ENCODE measurements around the gene PFKFB4.
"Not testable (repeated sequence)": the region's sequence is repeated elsewhere in the genome, so short reads cannot be mapped to it uniquely, and the experiment has no call there.

PFKFB4 gene

DNA sequence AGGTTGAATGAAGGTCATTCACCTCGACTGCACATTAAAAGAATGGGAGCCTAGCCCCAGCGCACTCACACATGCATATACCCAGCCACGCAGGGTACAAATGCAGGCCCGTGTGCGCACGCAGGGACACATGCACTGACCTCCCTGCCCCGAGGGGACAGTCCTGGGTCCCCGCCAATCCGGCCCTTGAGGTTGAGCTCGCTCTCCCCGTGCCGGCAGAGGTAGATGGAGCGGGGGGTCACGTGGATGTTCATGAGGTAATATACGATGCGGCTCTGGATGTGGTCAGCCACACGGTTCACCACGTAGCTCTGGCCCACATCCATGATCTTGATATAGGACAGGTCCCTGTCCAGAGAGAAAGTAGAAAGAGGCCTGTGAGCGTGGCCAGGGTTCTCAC, 20.5 kb downstream of the PFKFB4 start:
- TF ChIP-seq EZH2 (IDR thresholded peaks at IDR 0.05; ENCODE audit: borderline replicate concordance, low read length) = no peak
- no peaks in the 10 kb centered on the region for H3K79me2 ChIP-seq (ENCODE audit: insufficient read depth, low read length)
- no peaks in the 10 kb centered on the region for H4K20me1 ChIP-seq (ENCODE audit: insufficient read depth, low read length)
- no peaks in the 10 kb centered on the region for H3K9me2 ChIP-seq (ENCODE audit: low read depth, low read length)
- H3K9me3 ChIP-seq (ENCODE audit: low read length) = no peaks in the 10 kb centered on the region
- no peak overlapping the region for H3K27ac ChIP-seq (ENCODE audit: low read depth, low read length, poor library complexity, severe bottlenecking)
- no peak overlapping the region for H3K4me2 ChIP-seq (ENCODE audit: low read length)
- H3K4me1 ChIP-seq (ENCODE audit: insufficient read depth, low read length, severe bottlenecking) = no peaks in the 10 kb centered on the region
- no peak overlapping the region for H3K9ac ChIP-seq (ENCODE audit: low read length)
- H2AFZ ChIP-seq (ENCODE audit: low read length) = no peak overlapping the region
- no peaks in the 10 kb centered on the region for H3K27me3 ChIP-seq (ENCODE audit: insufficient read depth, low read length)
- no peak overlapping the region for H3K4me3 ChIP-seq (ENCODE audit: low read depth, low read length, poor library complexity, severe bottlenecking)
- peaks cover 68% of the 10 kb centered on the region for H3K36me3 ChIP-seq (ENCODE audit: insufficient read depth, low read length)
- H3F3A ChIP-seq (ENCODE audit: insufficient read depth, low read length) = peaks cover 3% of the 10 kb centered on the region; the same call in 1 of the 2 replicates

GRCh38 chr3:48535578-48535977, 21.0 kb downstream of the PFKFB4 start:
- no peaks in the 10 kb centered on the region for H3K9me3 ChIP-seq (ENCODE audit: low read length)
- H3K27me3 ChIP-seq (ENCODE audit: insufficient read depth, low read length) = no peaks in the 10 kb centered on the region
- no peak overlapping the region for H3K9ac ChIP-seq (ENCODE audit: low read length)
- H4K20me1 ChIP-seq (ENCODE audit: insufficient read depth, low read length) = no peaks in the 10 kb centered on the region
- H3K4me1 ChIP-seq (ENCODE audit: insufficient read depth, low read length, severe bottlenecking) = no peaks in the 10 kb centered on the region
- H3F3A ChIP-seq (ENCODE audit: insufficient read depth, low read length) = peaks cover 3% of the 10 kb centered on the region; the same call in 1 of the 2 replicates
- no peaks in the 10 kb centered on the region for H3K79me2 ChIP-seq (ENCODE audit: insufficient read depth, low read length)
- no peak overlapping the region for H3K4me2 ChIP-seq (ENCODE audit: low read length)
- TF ChIP-seq EZH2 (IDR thresholded peaks at IDR 0.05; ENCODE audit: borderline replicate concordance, low read length) = no peak
- H3K4me3 ChIP-seq (ENCODE audit: low read depth, low read length, poor library complexity, severe bottlenecking) = no peak overlapping the region
- no peak overlapping the region for H2AFZ ChIP-seq (ENCODE audit: low read length)
- no peak overlapping the region for H3K27ac ChIP-seq (ENCODE audit: low read depth, low read length, poor library complexity, severe bottlenecking)
- peaks cover 70% of the 10 kb centered on the region for H3K36me3 ChIP-seq (ENCODE audit: insufficient read depth, low read length)
- H3K9me2 ChIP-seq (ENCODE audit: low read depth, low read length) = no peaks in the 10 kb centered on the region

GRCh38 chr3:48532977-48533337, 23.6 kb downstream of the PFKFB4 start:
- no peaks in the 10 kb centered on the region for H3K79me2 ChIP-seq (ENCODE audit: insufficient read depth, low read length)
- peaks cover 2% of the 10 kb centered on the region; the same call in 1 of the 2 replicates for H3F3A ChIP-seq (ENCODE audit: insufficient read depth, low read length)
- peaks cover 67% of the 10 kb centered on the region for H3K36me3 ChIP-seq (ENCODE audit: insufficient read depth, low read length)
- H3K27me3 ChIP-seq (ENCODE audit: insufficient read depth, low read length) = no peaks in the 10 kb centered on the region
- H3K4me1 ChIP-seq (ENCODE audit: insufficient read depth, low read length, severe bottlenecking) = no peaks in the 10 kb centered on the region
- H3K4me2 ChIP-seq (ENCODE audit: low read length) = no peak overlapping the region
- H3K9me3 ChIP-seq (ENCODE audit: low read length) = no peaks in the 10 kb centered on the region
- TF ChIP-seq EZH2 (IDR thresholded peaks at IDR 0.05; ENCODE audit: borderline replicate concordance, low read length) = no peak
- no peak for TF ChIP-seq CTCF (IDR thresholded peaks at IDR 0.05; ENCODE audit: low read length)
- H2AFZ ChIP-seq (ENCODE audit: low read length) = no peak overlapping the region
- no peaks in the 10 kb centered on the region for H3K9me2 ChIP-seq (ENCODE audit: low read depth, low read length)
- no peak overlapping the region for H3K9ac ChIP-seq (ENCODE audit: low read length)
- no peaks in the 10 kb centered on the region for H4K20me1 ChIP-seq (ENCODE audit: insufficient read depth, low read length)
- H3K4me3 ChIP-seq (ENCODE audit: low read depth, low read length, poor library complexity, severe bottlenecking) = no peak overlapping the region
- no peak overlapping the region for H3K27ac ChIP-seq (ENCODE audit: low read depth, low read length, poor library complexity, severe bottlenecking)

GRCh38 chr3:48532271-48532976, 24.2 kb downstream of the PFKFB4 start:
- H3K4me1 ChIP-seq (ENCODE audit: insufficient read depth, low read length, severe bottlenecking) = no peaks in the 10 kb centered on the region

GRCh38 chr3:48530701-48531100, 25.9 kb downstream of the PFKFB4 start:
- not testable (repeated sequence) for H3K4me1 ChIP-seq (ENCODE audit: insufficient read depth, low read length, severe bottlenecking); H3K79me2 ChIP-seq (ENCODE audit: insufficient read depth, low read length); H2AFZ ChIP-seq (ENCODE audit: low read length); H3K27ac ChIP-seq (ENCODE audit: low read depth, low read length, poor library complexity, severe bottlenecking); H3K27me3 ChIP-seq (ENCODE audit: insufficient read depth, low read length); H3K4me2 ChIP-seq (ENCODE audit: low read length); H3K4me3 ChIP-seq (ENCODE audit: low read depth, low read length, poor library complexity, severe bottlenecking); H3F3A ChIP-seq (ENCODE audit: insufficient read depth, low read length); H3K9me2 ChIP-seq (ENCODE audit: low read depth, low read length); H3K9ac ChIP-seq (ENCODE audit: low read length); H4K20me1 ChIP-seq (ENCODE audit: insufficient read depth, low read length); H3K9me3 ChIP-seq (ENCODE audit: low read length)
- peaks cover 58% of the 10 kb centered on the region for H3K36me3 ChIP-seq (ENCODE audit: insufficient read depth, low read length)

More at GRCh38 chr3:48532271-48532976, 24.2 kb downstream of the PFKFB4 start:
- no peaks in the 10 kb centered on the region for H4K20me1 ChIP-seq (ENCODE audit: insufficient read depth, low read length)
- H3K27ac ChIP-seq (ENCODE audit: low read depth, low read length, poor library complexity, severe bottlenecking) = no peak overlapping the region
- no peaks in the 10 kb centered on the region for H3K27me3 ChIP-seq (ENCODE audit: insufficient read depth, low read length)
- no peak overlapping the region for H3K9ac ChIP-seq (ENCODE audit: low read length)
- H3K4me3 ChIP-seq (ENCODE audit: low read depth, low read length, poor library complexity, severe bottlenecking) = no peak overlapping the region
- no peak overlapping the region for H3K4me2 ChIP-seq (ENCODE audit: low read length)
- H2AFZ ChIP-seq (ENCODE audit: low read length) = no peak overlapping the region
- H3K9me3 ChIP-seq (ENCODE audit: low read length) = no peaks in the 10 kb centered on the region
- H3F3A ChIP-seq (ENCODE audit: insufficient read depth, low read length) = no peaks in the 10 kb centered on the region
- H3K9me2 ChIP-seq (ENCODE audit: low read depth, low read length) = no peaks in the 10 kb centered on the region
- TF ChIP-seq CTCF (IDR thresholded peaks at IDR 0.05; ENCODE audit: low read length) = no peak
- no peak for TF ChIP-seq EZH2 (IDR thresholded peaks at IDR 0.05; ENCODE audit: borderline replicate concordance, low read length)
- no peaks in the 10 kb centered on the region for H3K79me2 ChIP-seq (ENCODE audit: insufficient read depth, low read length)
- H3K36me3 ChIP-seq (ENCODE audit: insufficient read depth, low read length) = peaks cover 67% of the 10 kb centered on the region

Data from OCI-LY1 (cell line).